ENCODE results near the gene NRL.

The NRL gene

DNA sequence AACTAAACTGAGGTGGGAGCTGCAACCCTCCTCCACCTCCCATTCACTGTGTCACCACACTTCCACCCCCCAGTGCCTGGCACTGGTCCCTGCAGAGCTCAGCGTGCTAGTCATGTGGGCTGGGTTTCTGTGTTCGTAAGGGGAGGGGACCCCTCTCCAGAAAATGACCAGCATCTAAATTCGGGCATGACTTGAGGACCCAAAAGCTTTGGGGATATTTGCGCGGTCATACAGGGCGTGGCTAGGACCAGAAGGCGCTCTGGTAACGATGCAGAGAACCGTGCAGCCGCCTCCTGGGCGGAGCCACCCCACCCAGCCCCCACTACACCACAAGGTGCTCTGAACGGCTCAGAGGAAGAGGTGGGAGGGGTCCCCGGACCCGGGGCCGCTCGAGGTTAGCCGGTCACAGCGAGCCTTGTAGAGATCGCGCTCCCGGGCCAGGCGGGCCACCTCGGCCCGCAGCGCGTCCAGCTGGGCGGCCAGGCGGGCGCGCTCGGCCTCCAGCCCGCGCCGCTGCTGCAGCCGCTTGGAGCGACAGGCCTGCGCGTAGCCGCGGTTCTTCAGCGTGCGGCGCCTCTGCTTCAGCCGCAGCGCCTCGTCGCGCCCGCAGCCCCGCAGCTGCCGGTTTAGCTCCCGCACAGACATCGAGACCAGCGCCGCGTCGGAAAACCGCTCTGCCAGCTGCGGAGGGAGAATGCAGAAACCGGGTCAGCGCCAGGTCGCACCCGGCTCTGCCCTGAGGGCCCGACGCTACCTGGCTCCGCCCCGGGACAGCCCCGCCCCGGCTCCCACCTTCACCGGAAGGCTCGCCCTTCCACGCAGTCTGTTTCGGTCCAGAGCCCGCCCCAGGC lies 33.6 kb downstream of the NRL start:
- DNase-seq: peak; percentile 69

DNA sequence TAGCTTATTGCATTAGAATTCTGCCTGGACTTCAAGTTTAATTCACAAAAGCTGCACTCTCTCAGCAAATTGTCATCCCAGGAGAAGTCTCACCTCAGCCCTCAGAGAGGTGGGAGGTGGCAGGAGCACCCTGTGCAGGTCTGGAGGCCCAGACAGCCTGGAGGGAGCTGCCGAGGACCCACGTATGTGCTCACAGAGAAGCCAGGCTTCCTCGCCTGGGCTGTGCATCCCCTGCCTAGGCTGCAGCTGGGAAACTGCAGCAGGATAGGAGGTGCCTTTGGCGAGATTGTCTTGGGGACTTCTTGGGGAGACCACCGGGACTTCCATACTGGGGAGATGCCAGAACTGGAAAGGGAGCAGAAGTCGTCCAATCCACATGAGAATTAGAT lies 34.6 kb downstream of the NRL start:
- no peak for DNase-seq

DNA sequence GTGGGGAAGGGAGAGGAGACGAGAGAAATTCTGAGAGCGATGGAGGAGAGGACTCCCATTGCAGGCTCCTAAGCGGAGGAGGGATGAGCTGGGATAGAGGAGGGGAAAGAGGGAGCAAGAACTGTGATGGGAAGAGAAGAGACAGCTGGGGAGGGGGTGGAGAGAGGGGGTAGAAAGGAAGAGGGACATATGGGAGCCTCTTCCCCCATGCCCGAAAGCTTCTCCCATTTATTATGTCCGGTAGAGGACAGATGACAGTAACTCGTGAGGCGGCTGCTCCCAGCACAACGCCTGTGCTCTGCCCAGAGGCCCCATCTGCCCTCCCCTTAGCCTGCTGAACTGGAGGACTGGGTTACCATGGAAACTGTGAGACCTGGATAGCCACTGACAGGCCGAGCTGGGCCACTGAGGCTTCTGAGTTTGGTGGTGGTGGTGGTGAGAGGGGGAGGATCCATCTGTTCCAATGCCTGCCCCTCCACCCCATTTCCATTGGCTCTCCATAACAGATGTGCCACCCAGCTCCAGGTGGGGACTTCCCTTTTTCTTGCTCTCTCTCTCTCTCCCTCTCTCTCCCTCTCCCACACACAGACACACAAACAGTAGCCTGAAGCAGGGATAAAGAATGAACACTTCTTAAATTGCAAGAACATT lies 35.1 kb downstream of the NRL start:
- no peak for DNase-seq

DNA sequence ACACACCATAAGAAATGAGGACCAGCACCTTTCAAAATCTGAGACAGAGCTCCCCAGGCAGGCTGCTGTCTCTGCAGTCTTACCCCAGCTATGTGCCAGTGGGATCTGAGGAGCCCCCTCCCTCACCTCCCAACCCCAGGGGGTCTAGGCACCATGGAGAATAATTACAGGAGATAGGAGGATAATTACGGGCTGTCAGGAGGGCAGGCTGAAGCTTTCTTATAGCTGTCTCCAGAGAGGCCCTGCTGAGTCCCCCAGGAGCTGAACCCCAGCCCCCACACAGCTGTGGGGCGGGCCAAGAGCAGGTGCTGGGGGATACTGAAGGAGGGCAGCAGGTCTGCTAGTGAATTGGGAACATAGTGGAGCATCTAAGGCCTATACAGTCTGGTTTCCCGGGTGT lies 36.6 kb downstream of the NRL start:
- no peak for DNase-seq

DNA sequence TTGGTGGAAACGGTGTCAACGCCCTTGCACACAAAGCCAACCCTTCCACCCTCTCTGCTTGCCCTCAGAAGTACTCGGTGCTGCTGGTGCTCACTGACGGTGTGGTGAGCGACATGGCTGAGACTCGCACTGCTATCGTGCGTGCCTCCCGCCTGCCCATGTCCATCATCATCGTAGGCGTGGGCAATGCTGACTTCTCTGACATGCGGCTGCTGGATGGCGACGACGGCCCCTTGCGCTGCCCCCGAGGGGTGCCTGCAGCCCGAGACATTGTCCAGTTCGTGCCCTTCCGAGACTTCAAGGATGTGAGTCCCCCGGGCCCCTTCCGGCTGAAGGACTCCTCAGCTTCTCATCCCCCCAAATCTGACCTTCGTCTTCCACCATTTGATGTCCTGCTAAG lies 37.7 kb downstream of the NRL start:
- DNase-seq: no peak

DNA sequence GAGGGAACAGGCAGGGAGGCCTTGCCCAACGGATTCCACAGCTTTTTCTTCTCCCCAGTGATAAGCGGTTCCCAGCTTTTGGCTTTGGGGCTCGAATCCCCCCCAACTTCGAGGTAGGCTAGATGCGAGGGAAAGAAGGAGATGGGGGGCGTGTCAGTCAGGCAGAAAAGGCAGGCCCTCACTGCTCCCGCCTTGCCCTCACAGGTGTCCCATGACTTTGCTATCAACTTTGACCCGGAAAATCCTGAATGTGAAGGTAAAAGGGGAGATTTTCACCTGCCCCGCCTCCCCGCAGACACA lies 38.5 kb downstream of the NRL start:
- no peak for DNase-seq

DNA sequence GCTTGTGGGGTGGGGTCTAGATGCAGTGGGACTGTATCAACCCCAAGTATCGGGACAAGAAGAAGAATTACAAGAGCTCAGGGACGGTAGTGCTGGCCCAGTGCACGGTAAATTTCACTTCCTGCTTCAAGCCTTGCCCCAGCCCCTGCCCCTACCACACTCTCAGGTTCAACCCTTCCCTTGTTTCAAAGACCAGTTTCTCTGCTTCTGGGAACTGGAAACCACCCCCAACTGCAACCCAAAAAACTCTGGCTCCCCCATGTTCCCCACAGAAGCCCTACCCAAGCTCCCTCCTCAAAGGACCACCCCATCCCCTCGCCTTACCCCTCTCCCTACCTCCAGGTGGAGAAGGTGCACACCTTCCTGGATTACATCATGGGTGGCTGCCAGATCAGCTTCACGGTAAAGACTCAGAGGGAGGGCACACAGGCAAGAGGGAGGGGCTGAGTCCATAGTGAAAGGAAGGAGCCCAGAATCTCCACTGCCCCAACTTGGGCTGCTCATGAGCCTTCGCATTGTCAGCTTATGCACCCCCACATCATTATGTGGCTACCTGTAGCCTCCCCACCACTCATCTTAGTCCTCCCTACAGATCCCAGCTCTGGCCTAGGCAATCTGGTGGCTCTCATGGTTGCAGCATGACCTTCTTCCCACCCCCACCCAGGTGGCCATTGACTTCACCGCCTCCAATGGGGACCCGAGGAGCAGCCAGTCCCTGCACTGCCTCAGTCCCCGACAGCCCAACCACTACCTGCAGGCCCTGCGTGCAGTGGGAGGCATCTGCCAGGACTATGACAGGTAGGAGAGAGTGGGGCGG lies 39.1 kb downstream of the NRL start:
- DNase-seq: no peak

DNA sequence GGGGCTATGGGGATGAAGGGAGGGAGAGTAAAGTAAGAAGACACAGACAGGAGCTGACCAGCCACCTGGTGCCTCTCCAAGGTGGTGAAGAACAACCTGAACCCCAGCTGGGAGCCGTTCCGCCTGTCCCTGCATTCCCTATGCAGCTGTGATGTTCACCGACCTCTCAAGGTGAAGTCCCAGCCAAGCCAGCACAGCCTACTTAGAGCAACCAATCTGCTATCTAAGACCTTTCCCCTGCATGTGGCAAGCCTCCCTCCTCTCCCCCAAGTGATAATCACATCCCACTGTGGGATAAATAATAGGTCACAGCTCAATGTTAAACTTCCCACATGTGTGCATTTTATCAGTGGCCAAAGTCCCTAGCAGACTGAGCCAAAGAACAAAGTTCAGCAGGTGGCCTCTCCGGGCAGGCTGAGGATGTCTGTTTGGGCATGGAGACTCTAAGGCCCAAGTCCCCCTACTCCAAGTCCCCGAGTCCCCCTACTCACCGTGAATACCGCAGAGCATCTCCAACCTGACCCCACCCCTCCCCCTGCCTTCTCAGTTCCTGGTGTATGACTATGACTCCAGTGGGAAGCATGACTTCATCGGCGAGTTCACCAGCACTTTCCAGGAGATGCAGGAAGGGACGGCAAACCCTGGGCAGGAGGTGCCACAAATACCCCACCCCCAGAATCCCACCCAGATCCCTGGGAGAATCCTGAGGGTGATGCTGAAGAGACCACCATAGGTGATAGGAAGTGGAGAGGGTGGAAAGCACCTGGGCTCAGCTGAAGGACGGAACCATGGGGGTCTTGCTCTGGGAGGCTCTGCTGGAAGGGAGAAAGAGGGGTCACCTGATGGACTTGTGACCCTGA lies 39.9 kb downstream of the NRL start:
- no peak for DNase-seq

DNA sequence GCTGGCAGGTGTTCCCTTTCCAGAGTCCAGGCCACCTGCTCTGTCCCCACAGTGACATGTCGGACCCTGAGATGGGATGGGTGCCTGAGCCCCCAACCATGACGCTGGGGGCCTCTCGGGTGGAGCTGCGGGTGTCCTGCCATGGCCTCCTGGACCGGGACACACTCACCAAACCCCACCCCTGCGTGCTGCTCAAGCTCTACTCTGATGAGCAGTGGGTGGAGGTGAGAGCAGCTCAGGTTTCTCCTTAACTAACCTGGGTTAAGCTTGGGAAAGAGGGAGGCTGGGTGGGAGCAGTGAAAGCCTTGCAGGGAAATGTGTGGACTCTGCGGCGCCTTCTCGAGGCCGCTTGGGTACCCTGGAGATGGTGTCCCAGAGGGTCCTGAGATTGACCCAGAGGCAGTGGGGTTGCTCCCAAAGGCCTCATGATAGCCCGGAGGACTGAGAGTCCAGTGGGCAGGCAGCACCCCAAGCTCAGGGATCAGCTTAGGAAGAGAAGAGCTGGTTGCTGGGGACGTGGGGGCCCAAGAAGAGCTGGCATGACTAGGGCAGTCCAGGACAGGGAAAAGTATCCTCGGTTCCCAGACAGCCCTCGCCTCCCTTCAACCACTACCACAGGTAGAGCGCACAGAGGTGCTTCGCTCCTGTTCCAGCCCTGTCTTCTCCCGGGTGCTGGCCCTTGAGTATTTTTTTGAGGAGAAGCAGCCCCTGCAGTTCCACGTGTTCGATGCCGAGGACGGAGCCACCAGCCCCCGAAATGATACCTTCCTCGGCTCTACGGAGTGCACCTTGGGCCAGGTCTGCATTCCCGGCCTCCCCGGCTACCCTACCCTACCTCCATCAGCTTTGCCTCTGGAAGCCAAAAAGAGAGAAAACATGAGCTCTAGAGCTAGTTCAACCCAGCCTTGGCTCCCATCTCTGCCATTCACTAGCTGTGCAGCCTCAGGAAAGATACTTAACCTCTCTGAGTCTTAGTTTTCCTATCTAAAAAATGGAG lies 41.6 kb downstream of the NRL start:
- no peak for DNase-seq

DNA sequence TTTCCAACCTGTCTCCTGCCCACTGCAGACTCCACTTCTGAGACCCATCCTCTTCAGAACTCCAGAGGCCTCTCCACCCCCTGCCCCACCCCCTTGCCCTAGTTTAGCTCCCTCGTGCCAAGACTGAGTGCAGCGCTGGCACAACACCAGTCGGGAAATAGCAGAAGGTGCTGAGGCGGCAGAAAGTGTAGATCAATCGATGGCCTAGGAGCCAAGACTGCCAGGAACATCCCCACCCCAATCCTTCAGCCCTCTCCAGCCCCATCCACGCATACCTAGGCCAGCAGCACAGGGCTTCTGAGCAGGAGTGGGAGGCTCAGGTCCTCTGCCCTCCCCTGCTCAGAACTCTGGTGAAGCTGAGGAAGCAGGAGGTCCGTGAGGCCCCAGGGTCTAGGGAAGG lies 42.3 kb downstream of the NRL start:
- no peak for DNase-seq

DNA sequence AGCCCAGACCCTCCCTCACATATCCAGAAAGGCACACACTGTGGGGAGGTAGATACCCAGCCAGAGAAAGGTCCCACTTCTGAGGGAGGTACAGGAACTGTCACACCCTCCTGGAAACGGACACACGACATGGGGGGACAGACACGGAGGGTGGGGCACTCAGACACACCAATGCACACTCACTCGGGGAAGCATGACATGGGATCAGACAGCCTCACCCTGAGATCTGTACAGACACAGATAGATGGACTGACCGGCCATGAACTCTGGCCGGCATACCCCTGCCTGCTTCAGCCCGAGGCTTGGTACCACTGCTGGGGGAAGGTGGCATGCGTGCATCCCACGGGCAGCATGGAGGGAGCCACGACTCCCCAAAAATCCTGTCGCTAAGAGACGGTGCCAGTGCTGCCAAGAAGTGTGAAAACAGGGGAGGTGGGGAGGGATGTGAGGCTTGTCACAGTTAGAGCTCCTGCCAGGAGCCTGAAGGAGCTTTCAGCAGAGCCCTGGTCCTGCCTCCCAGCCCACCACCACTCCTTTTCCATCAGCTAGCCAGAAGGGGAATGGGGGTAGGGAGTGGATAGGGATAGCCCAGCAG lies 42.8 kb downstream of the NRL start:
- no peak for DNase-seq

DNA sequence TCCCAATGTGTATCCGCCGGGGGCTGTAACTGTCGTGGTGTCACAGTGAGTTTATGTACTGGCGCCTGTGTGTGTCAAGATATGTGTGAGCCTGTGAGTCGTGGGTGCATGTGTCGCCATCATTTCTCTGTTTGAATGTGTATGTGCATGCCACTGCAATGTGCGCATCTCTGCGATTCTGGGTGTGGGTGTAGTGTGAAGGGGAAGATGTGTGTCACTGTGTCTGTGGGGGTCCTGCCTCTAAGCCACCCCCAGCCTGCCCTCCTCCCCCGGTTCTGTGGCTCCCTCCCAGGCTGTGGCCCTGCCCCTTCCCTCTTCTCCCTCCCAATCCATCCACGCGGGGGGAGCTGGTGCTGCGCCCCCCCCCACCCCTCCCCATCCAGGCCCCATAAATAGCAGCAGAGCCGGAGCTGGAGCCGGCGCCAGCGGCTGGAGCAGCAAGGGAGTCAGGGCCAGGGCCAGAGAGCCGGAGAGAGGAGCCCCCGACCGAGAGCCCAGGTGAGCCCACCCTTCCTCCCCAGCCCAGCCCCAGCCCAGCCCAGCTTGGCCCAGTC lies 43.5 kb downstream of the NRL start, which contains the start of gene CPNE6:
Gene CPNE6, plus strand, starts transcription at position 419 of the 554 bp plus-strand sequence. CDS start 1,375 bp downstream, outside the sequence.
- DNase-seq: no peak

DNA sequence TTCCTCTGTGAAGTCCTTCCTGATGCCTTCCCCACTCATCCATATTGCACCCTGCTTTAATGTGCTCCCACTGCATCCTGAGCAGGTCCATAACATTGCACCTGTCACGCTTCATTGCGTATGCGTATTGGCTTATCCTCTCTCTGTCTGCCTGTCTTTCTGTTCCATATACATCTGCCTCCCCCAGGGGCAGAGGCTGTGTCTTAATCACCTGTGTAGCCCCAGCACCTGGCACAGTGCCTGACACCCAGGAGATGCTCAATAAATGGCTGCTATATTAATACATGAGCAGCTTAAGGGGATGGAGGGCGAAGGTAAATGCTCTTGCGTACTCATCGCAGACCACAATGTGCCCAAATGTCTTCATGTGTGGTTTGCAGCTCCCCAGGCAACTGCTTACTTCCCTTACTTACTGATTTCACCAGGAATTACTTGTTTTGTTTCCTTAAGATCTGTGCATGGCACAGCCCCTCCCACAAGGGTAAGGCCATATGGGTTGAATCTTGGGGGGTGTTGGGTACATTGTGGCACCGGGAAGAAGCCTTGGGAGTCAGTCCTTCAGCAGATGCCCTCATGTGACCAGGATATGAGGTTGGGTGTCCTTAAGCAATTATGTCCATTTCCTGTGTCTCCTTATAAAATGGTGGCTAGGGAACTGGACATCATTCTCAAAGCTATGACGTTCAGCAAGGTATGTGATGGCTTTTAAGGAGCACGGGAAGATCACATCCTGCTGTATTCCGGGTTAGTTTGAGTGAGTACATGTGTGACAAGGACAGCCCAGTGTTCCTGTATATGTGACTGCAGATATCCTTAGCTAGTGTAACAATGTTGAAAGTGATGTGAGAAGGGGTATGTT lies 44.2 kb downstream of the NRL start:
- DNase-seq: no peak

DNA sequence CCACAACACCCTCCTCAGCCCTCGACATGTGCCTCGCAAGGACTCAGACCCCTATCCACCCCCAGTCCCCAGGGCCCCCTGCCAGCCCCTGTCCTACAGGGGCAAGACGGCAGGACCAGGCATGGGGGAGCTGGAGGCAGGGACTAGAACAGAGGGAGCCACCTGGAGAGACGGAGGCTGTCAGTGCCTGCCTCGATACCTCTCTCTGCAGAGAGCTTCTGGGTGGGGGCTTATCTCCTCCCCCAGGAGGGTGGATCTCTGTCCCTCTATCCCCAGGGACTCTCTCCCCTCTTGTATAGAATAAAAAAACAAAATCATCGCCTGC lies 45.4 kb downstream of the NRL start:
- no peak for DNase-seq

DNA sequence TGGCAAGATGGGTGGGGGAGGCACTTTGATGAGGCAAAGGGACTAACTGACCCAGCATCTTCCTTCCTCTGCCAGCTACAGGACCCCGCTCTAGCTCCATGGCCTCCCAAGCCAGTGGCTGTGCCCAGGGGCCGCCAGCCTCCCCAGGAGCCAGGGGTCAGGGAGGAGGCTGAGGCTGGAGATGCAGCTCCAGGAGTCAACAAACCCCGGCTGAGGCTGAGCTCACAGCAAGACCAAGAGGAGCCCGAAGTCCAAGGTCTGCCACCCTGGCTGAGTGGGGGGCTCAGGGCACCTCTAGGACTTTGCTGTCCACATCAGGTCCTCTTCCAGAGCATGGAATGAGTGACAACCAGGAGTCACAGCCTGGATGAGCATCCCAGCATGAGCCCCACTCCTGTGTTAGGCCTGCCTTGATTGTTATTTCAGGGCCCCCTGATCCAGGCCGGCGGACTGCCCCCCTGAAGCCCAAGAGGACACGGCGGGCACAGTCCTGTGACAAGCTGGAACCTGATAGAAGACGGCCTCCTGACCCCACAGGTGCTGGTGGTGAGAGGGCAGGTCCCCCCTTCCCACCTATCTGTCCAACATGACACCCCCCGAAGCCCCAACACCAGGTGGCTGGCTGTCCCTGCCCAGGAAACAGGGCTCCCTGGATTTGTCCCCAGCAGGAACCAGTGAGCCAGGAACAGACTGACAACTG lies 45.9 kb downstream of the NRL start:
- no peak for DNase-seq

DNA sequence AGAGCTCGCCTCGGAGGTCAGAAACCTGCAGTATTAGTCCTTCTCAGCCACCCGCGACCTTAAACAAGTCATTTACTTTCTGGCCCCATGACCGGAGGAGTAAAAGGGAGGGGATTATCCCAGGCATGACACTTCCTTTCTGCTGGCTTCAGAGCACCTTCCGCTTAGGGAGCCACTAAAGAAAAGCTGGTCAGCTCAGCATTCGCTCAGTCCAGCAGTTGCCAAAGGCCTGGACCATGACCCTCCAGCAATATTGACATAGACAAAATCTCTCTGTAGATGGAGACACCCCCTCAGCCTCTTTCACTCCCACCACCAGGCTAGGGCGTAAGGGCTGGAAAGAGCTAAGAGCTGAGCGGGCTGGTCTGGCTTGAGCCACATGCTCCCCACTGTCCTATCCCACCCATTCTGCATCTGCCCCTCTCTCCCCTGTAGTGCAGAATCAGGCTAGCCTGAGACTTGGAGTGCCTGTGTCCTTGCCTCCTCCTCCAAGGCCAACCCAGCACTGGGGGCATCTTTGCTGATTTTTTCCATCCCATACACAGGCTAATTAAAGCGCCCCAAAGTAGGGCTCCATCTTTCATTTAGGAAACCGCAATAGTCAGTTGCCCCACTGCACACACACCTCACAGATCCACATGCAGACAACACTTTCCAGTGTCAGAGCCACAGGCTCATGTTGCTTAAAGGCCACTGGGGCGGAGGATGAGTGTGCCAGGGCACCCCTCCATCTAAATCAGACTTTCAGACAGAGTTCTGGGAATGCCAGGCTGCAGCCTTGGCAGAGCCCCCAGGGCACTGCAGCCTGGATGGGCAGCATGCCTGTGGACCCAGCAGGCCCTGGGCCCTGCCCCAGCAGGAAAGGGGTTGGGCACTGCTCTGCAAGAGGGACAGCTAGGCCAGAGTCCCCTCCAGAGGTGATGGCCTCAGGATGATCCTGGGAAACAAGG lies 47.3 kb downstream of the NRL start:
- DNase-seq: no peak

DNA sequence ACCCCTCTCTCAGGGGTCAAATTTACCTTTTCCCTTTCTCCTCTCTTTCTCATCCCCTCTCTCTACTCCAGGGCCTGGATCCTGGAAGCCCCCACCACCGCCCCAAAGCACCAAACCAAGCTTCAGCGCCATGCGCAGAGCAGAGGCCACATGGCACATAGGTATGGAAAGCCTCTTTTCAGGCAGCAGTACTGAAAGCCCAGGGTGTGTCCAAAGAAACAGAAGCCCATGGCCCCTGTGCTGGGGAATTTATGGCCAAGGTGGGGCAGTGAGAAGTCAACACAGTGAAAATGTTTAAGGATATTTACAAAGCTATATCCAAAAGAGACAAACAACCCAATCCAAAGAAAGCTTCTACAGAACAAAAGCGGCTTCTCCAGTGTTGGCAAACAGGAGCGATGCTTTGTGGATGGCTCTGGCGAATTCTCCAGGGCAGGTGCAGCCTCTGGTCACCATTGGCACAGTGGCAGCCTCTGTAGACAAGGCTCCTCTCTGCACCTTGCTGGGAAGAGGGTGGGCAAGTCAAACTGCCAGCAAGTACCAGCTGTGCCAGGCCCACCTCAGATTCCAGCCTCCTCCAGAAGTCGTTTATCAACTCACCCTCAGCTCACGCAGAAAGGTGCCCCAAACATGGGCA lies 48.1 kb downstream of the NRL start:
- no peak for DNase-seq

DNA sequence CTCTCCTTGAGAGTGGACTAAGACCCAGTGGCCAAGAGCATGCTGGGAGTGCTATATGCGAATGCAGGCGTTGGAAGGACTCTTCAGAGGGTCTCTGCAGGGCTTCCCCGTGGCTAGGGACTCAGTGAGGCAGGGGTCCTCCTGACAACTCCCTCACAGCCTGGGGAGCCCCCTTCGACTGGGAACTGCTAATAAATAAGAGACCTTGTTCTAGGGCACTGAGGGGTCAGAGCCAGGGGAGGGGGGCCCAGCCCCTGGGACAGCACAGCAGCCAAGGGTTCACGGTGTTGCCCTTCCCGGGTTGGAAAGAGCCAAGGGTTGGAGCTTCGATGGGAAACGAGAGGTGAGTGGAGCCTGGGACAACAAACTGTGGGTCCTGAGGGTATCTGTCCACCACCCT lies 49.3 kb downstream of the NRL start:
- DNase-seq: no peak
